Heart left ventricle (tissue), 13 donors: Measurements from ENCODE around the gene RYK.

Source experiments
- CTCF ChIP-seq, 12 donors: fragments of 200-600 bp; sonication (generic) in 4 of 12; IDR thresholded peaks; one replicate each; pipeline versions ENCODE4 v1.5.0 to v1.8.0; 2018 to 2022; ENCODE audit warnings: antibody characterized with exemption in 12 of 12, mild to moderate bottlenecking in 5 of 12
- POLR2A ChIP-seq, 2 donors: fragments of 450-650 bp; IDR thresholded peaks; one replicate each; pipeline ENCODE4 v1.6.1; 2017; ENCODE audit warnings: antibody characterized with exemption in 2 of 2, mild to moderate bottlenecking in 2 of 2, moderate library complexity in 2 of 2
- donor health status: ischemic (EF 13 %, LVEDD 7.1; RV severe dilation, severe dysfunction).
- donor health status: DM: no; HTN: yes; CAD: no.
- donor health status: DM: no; HTN: no; CAD: no.
- donor health status: ischemic (EF 25% LVEDD 6.9; RV normal size, moderate dysfunction).
- donor health status: ischemic (EF 25% LVEDD 5.7; RV mildly dilated, moderate dysfunction).
- donor health status: ischemic (EF 35%, LVEDD 5.7; RV mildly dilated, moderate dysfunction).
- donor health status: nonischemic (EF 11% LVEDD 7.7; RV severe dilation, severe dysfunction).
- donor health status: DM: yes; HTN: yes; CAD: no.
- donor health status: PGD.
- donor health status: ischemic (EF 29% LVEDD 5.4; RV normal size, mild dysfunction).
- donor health status: nonischemic (EF 23%, LVEDD 6.1; RV moderate dilation, normal function).

- TF ChIP-seq CTCF (IDR thresholded peaks at IDR 0.05) (no peak), POLR2A (IDR thresholded peaks at IDR 0.05) (no peak)
These were observed 100.2 kb downstream of the RYK start for GRCh38 chr3:134150476-134150875.
